Mesenchymal stem cell (in vitro differentiated cells and primary cell): ENCODE results near the gene TAS1R1.

Experiments
- DNase-seq: peaks from one replicate; pipeline ENCODE4 v3.0.0-alpha.2; 2013
- H2AFZ ChIP-seq: one replicate; pipeline ENCODE4 v1.6.1; 2013; ENCODE audit warnings: low read depth, mild to moderate bottlenecking, control low read depth, inconsistent platforms, low read length, moderate library complexity
- H2AK5ac ChIP-seq: 2 replicates; pipeline ENCODE4 v1.6.1; 2013; ENCODE audit warnings: low read length, moderate library complexity, mild to moderate bottlenecking, inconsistent platforms; ENCODE audit not compliant: severe bottlenecking
- H2BK120ac ChIP-seq: one replicate; pipeline ENCODE4 v1.6.1; 2013; ENCODE audit warnings: low read depth, mild to moderate bottlenecking, inconsistent platforms, low read length, moderate library complexity
- H2BK12ac ChIP-seq, 2 experiments: one replicate each; pipeline ENCODE4 v1.6.1; 2013; ENCODE audit warnings: inconsistent platforms in 2 of 2, low read length in 2 of 2, mild to moderate bottlenecking in 2 of 2, moderate library complexity in 2 of 2, control low read depth in 1 of 2
- H2BK15ac ChIP-seq: one replicate; pipeline ENCODE4 v1.6.1; 2013; ENCODE audit warnings: mild to moderate bottlenecking, low read depth, inconsistent platforms; ENCODE audit not compliant: poor library complexity, severe bottlenecking
- H2BK5ac ChIP-seq: 2 replicates; pipeline ENCODE4 v1.6.1; 2013; ENCODE audit warnings: low read depth, mild to moderate bottlenecking, low read length, control low read depth, inconsistent platforms; ENCODE audit not compliant: poor library complexity, severe bottlenecking
- H3K14ac ChIP-seq, 2 experiments: one replicate each; pipeline ENCODE4 v1.6.1; 2013; ENCODE audit warnings: inconsistent platforms in 2 of 2, low read length in 2 of 2, control low read depth in 1 of 2, mild to moderate bottlenecking in 1 of 2, moderate library complexity in 1 of 2
- H3K18ac ChIP-seq, 2 experiments: one replicate each; pipeline ENCODE4 v1.6.1; 2013; ENCODE audit warnings: inconsistent platforms in 2 of 2, low read length in 2 of 2, control low read depth in 1 of 2, low read depth in 1 of 2, mild to moderate bottlenecking in 1 of 2
- H3K23ac ChIP-seq, 2 experiments: one replicate each; pipeline ENCODE4 v1.6.1; 2013; ENCODE audit warnings: inconsistent platforms in 2 of 2, low read length in 2 of 2, mild to moderate bottlenecking in 2 of 2, moderate library complexity in 2 of 2, control low read depth in 1 of 2
- H3K27ac ChIP-seq: 2 replicates; pipeline ENCODE4 v1.5.1; 2013; ENCODE audit warnings: mild to moderate bottlenecking, moderate library complexity, low read length, control low read depth, inconsistent platforms; ENCODE audit not compliant: poor library complexity, severe bottlenecking
- H3K27me3 ChIP-seq, 2 experiments: 2 replicates each; pipeline versions ENCODE4 v1.6.1 to v1.7.0; 2013; ENCODE audit warnings: low read length in 2 of 2, mild to moderate bottlenecking in 2 of 2, moderate library complexity in 2 of 2, control low read depth in 1 of 2, inconsistent platforms in 1 of 2; ENCODE audit not compliant: control insufficient read depth in 1 of 2, insufficient read depth in 1 of 2
- H3K36me3 ChIP-seq, 2 experiments: 2 replicates each; pipeline versions ENCODE4 v1.6.1 to v1.7.0; 2013; ENCODE audit warnings: low read length in 2 of 2, control low read depth in 1 of 2, inconsistent platforms in 1 of 2, low read depth in 1 of 2, mild to moderate bottlenecking in 1 of 2; ENCODE audit not compliant: insufficient read depth in 2 of 2, control insufficient read depth in 1 of 2
- H3K4ac ChIP-seq, 2 experiments: one replicate each; pipeline ENCODE4 v1.6.1; 2013; ENCODE audit warnings: inconsistent platforms in 2 of 2, low read length in 2 of 2, mild to moderate bottlenecking in 2 of 2, moderate library complexity in 2 of 2, control low read depth in 1 of 2, low read depth in 1 of 2
- H3K4me1 ChIP-seq: 2 replicates; pipeline ENCODE4 v1.6.1; 2013; ENCODE audit warnings: low read depth, low read length, control low read depth; ENCODE audit not compliant: control insufficient read depth, insufficient read depth
- H3K4me2 ChIP-seq: 2 replicates; pipeline ENCODE4 v1.6.1; 2013; ENCODE audit warnings: low read length, mild to moderate bottlenecking, inconsistent platforms; ENCODE audit not compliant: poor library complexity, severe bottlenecking
- H3K4me3 ChIP-seq, 2 experiments: 2 replicates each; pipeline versions ENCODE4 v1.5.1 to v1.7.0; 2013; ENCODE audit warnings: low read length in 2 of 2, mild to moderate bottlenecking in 2 of 2, control low read depth in 1 of 2, low read depth in 1 of 2; ENCODE audit not compliant: insufficient read depth in 1 of 2
- H3K79me1 ChIP-seq: replicated peaks from 2 replicates; pipeline ENCODE4 v1.6.1; 2013; ENCODE audit warnings: mild to moderate bottlenecking, control low read depth, low read length, inconsistent platforms; ENCODE audit not compliant: poor library complexity, severe bottlenecking
- H3K9ac ChIP-seq: 2 replicates; pipeline ENCODE4 v1.7.0; 2013; ENCODE audit warnings: mild to moderate bottlenecking, low read length, moderate library complexity
- H3K9me3 ChIP-seq: 2 replicates; pipeline ENCODE4 v1.7.0; 2013; ENCODE audit warnings: mild to moderate bottlenecking, low read length; ENCODE audit not compliant: control insufficient read depth
- H4K8ac ChIP-seq: one replicate; pipeline ENCODE4 v1.6.1; 2013; ENCODE audit warnings: inconsistent platforms, mild to moderate bottlenecking, low read length, moderate library complexity
- H4K91ac ChIP-seq: one replicate; pipeline ENCODE4 v1.6.1; 2013; ENCODE audit warnings: mild to moderate bottlenecking, low read length, inconsistent platforms
- WGBS: methylation state at CpG from one replicate; pipeline ENCODE4 v1.1.7; 2013; ENCODE audit warnings: mixed read lengths; 5-methylcytosine and 5-hydroxymethylcytosine counted together

Gene TAS1R1

GRCh38 chr1:6601049-6601922 lies 46.2 kb downstream of the TAS1R1 start:
- Histone ChIP-seq H3K4ac (peak overlapping the region; percentile 76 to 96), H4K91ac (peak overlapping the region; percentile 44), H2BK12ac (peak overlapping the region in 1 of 2 experiments; percentile 95), H3K4me1 (peaks cover 40% of the 10 kb centered on the region), H3K9ac (peak overlapping the region; percentile 98), H3K9me3 (no peaks in the 10 kb centered on the region), H2AK5ac (no peak overlapping the region), H3K27me3 (no peaks in the 10 kb centered on the region), H2BK5ac (no peak overlapping the region), H3K79me1 (peaks cover 25% of the 10 kb centered on the region), H3K36me3 (peaks cover 26 to 29% of the 10 kb centered on the region in 2 experiments), H3K14ac (peak overlapping the region in 1 of 2 experiments; percentile 100), H4K8ac (no peak overlapping the region), H3K27ac (peak overlapping the region; percentile 38), H2BK15ac (no peak overlapping the region), H3K4me2 (peak overlapping the region; percentile 97), H3K4me3 (peak overlapping the region; percentile 89 to 95), H3K18ac (peak overlapping the region; percentile 77 to 99), H3K23ac (peak overlapping the region in 1 of 2 experiments; percentile 100), H2BK120ac (peak overlapping the region; percentile 29), H2AFZ (peak overlapping the region; percentile 55)
- WGBS: under 1% methylated on average over 40 of the region's 40 CpGs
- peak; percentile 94 for DNase-seq

- Histone ChIP-seq H3K9me3 (no peaks in the 10 kb centered on the region), H3K36me3 (peaks cover 18 to 21% of the 10 kb centered on the region in 2 experiments), H2BK15ac (peak overlapping the region; percentile 71), H3K4me2 (peak overlapping the region; percentile 97), H2AK5ac (no peak overlapping the region), H4K8ac (peak overlapping the region; percentile 55), H3K27ac (peak overlapping the region; percentile 38), H4K91ac (peak overlapping the region; percentile 83), H3K18ac (peak overlapping the region; percentile 77 to 99), H3K23ac (peak overlapping the region; percentile 20 to 100), H2AFZ (peak overlapping the region; percentile 68), H3K14ac (peak overlapping the region in 1 of 2 experiments; percentile 100), H2BK5ac (no peak overlapping the region), H3K4me1 (peaks cover 38% of the 10 kb centered on the region), H3K4ac (peak overlapping the region; percentile 76 to 96), H2BK12ac (peak overlapping the region; percentile 42 to 95), H3K4me3 (peak overlapping the region; percentile 89 to 95), H3K9ac (peak overlapping the region; percentile 98), H2BK120ac (peak overlapping the region; percentile 29), H3K79me1 (peaks cover 16% of the 10 kb centered on the region), H3K27me3 (no peaks in the 10 kb centered on the region)
- WGBS: under 1% methylated on average over 94 of the region's 103 CpGs
- peak; percentile 72 for DNase-seq
Observed at GRCh38 chr1:6601923-6602668, 47.0 kb downstream of the TAS1R1 start.

- Histone ChIP-seq H3K23ac (peak within 1 kb of the TSS; percentile 53 to 100), H2BK5ac (peak within 1 kb of the TSS; percentile 81), H3K4me1 (peaks cover 38% of the 10 kb centered on the region), H3K27ac (peak within 1 kb of the TSS; percentile 97), H2AK5ac (peak within 1 kb of the TSS; percentile 72), H3K36me3 (peaks cover 12 to 14% of the 10 kb centered on the region in 2 experiments), H4K91ac (peak within 1 kb of the TSS; percentile 87), H2BK12ac (peak within 1 kb of the TSS; percentile 42 to 95), H3K9me3 (no peaks in the 10 kb centered on the region), H3K4ac (peak within 1 kb of the TSS; percentile 76 to 96), H3K4me3 (peak within 1 kb of the TSS; percentile 89 to 95), H4K8ac (peak within 1 kb of the TSS; percentile 73), H2BK120ac (peak within 1 kb of the TSS; percentile 91), H3K4me2 (peak within 1 kb of the TSS; percentile 97), H3K9ac (peak within 1 kb of the TSS; percentile 100), H3K79me1 (peaks cover 11% of the 10 kb centered on the region), H2BK15ac (peak within 1 kb of the TSS; percentile 73), H2AFZ (peak within 1 kb of the TSS; percentile 68), H3K27me3 (no peaks in the 10 kb centered on the region), H3K18ac (peak within 1 kb of the TSS; percentile 77 to 99), H3K14ac (peak within 1 kb of the TSS in 1 of 2 experiments; percentile 100)
- under 1% methylated on average over 58 of the region's 84 CpGs for WGBS
- DNase-seq: peak; percentile 90
Observed at GRCh38 chr1:6602669-6603237, 47.6 kb downstream of the TAS1R1 start, which contains the start of gene KLHL21. KLHL21 (minus strand) TSS chr1:6602869; CDS start chr1:6602817, 52 bp downstream.
